ENCODE measurements around the gene UGT1A5.

- no peak for TF ChIP-seq CTCF (conservative IDR thresholded peaks at IDR 0.05; ENCODE audit: low read length)
- TF ChIP-seq EZH2phosphoT487 (IDR thresholded peaks at IDR 0.05; ENCODE audit: borderline replicate concordance) = no peak
Observed at GRCh38 chr2:233681521-233682099, 31.1 kb upstream of the UGT1A5 start, which contains the start of gene UGT1A7.
